GM23338 (cell line): Measurements from ENCODE around the gene LAMB1. TPM values are rescaled to one million over a fixed set of nuclear protein-coding genes. Genes with fewer than 3 reads are reported as not detected.

ENCODE experiments used
- ATAC-seq: fragments of 200-7000 bp; cut with Tn5 transposase; 3 replicates; pipeline ENCODE4 v1.9.1; 2020
- DNase-seq: peaks from one replicate; pipeline ENCODE4 v3.0.0-alpha.2; 2015; ENCODE audit warnings: low spot score
- H2AFZ ChIP-seq: fragments of 200-600 bp; sonication (generic); 2 replicates; pipeline ENCODE4 v1.8.0; 2016; ENCODE audit warnings: antibody characterized with exemption, mild to moderate bottlenecking, moderate library complexity
- H3F3A ChIP-seq: fragments of 200-600 bp; sonication (generic); replicated peaks from 2 replicates; pipeline ENCODE4 v1.8.0; 2017; ENCODE audit warnings: antibody characterized with exemption, mixed run types, low read depth
- H3K27ac ChIP-seq: fragments of 200-600 bp; sonication (generic); 2 replicates; pipeline ENCODE4 v1.6.1; 2016; ENCODE audit warnings: low read depth
- H3K27me3 ChIP-seq: fragments of 200-600 bp; sonication (generic); 2 replicates; pipeline ENCODE4 v1.8.0; 2016; ENCODE audit warnings: mild to moderate bottlenecking, mixed run types, moderate library complexity; ENCODE audit not compliant: insufficient read depth
- H3K36me3 ChIP-seq: fragments of 200-600 bp; sonication (generic); 2 replicates; pipeline ENCODE4 v1.8.0; 2016; ENCODE audit warnings: mild to moderate bottlenecking; ENCODE audit not compliant: insufficient read depth
- H3K4me1 ChIP-seq: fragments of 200-600 bp; sonication (generic); 2 replicates; pipeline ENCODE4 v1.8.0; 2016; ENCODE audit warnings: mild to moderate bottlenecking, moderate library complexity; ENCODE audit not compliant: insufficient read depth
- H3K4me2 ChIP-seq: fragments of 200-600 bp; sonication (generic); 2 replicates; pipeline ENCODE4 v1.7.1; 2017; ENCODE audit warnings: mixed run types
- H3K4me3 ChIP-seq: fragments of 200-600 bp; sonication (generic); 2 replicates; pipeline ENCODE4 v1.6.1; 2016; ENCODE audit warnings: mixed run types
- H3K79me2 ChIP-seq: fragments of 200-600 bp; sonication (generic); replicated peaks from 2 replicates; pipeline ENCODE4 v1.8.0; 2017; ENCODE audit warnings: mild to moderate bottlenecking; ENCODE audit not compliant: insufficient read depth
- H3K9me2 ChIP-seq: fragments of 200-600 bp; sonication (generic); 2 replicates; pipeline ENCODE4 v1.8.0; 2017; ENCODE audit not compliant: insufficient read depth
- H4K20me1 ChIP-seq: fragments of 200-600 bp; sonication (generic); replicated peaks from 2 replicates; pipeline ENCODE4 v1.8.0; 2017; ENCODE audit warnings: mild to moderate bottlenecking; ENCODE audit not compliant: insufficient read depth
- H3K27ac Mint-ChIP-seq: 2 replicates; pipeline ENCODE4 v1.8.0; 2020; ENCODE audit warnings: inconsistent platforms, mild to moderate bottlenecking, moderate library complexity, mixed read lengths
- H3K27me3 Mint-ChIP-seq: 3 replicates; pipeline ENCODE4 v1.8.0; 2022; ENCODE audit warnings: low read depth, mild to moderate bottlenecking, moderate library complexity, mixed read lengths, inconsistent platforms; ENCODE audit not compliant: insufficient read depth, poor library complexity
- H3K36me3 Mint-ChIP-seq: 3 replicates; pipeline ENCODE4 v1.8.0; 2021; ENCODE audit warnings: low read depth, mild to moderate bottlenecking, inconsistent platforms, moderate library complexity, mixed read lengths
- H3K4me1 Mint-ChIP-seq: 3 replicates; pipeline ENCODE4 v1.8.0; 2020; ENCODE audit warnings: mild to moderate bottlenecking, inconsistent platforms, mixed read lengths
- H3K4me3 Mint-ChIP-seq: 3 replicates; pipeline ENCODE4 v1.8.0; 2021; ENCODE audit warnings: moderate library complexity, mild to moderate bottlenecking, inconsistent platforms, mixed read lengths
- H3K9me3 Mint-ChIP-seq: 3 replicates; pipeline ENCODE4 v1.8.0; 2020; ENCODE audit warnings: moderate library complexity, mild to moderate bottlenecking, inconsistent platforms, mixed read lengths
- CREB1 ChIP-seq: fragments of 250-450 bp; sonication (Bioruptor Pico); IDR thresholded peaks from 2 replicates; pipeline ENCODE4 v1.5.0; 2020; ENCODE audit warnings: low read depth, mild to moderate bottlenecking, moderate library complexity
- CTCF ChIP-seq, 2 experiments: fragments of 200-600 bp in 1 of 2; sonication (generic) in 1 of 2; conservative IDR thresholded peaks; 2 replicates each; pipeline versions ENCODE4 v1.5.1 to v1.6.1; 2016 to 2017; ENCODE audit warnings: antibody characterized with exemption in 2 of 2, low read depth in 2 of 2, mild to moderate bottlenecking in 2 of 2, moderate library complexity in 1 of 2
- ETS1 ChIP-seq: IDR thresholded peaks from 2 replicates; pipeline ENCODE4 v1.6.1; 2016; ENCODE audit warnings: antibody characterized with exemption
- EZH2 ChIP-seq: fragments of 200-600 bp; sonication (generic); IDR thresholded peaks from one replicate; pipeline ENCODE4 v1.8.0; 2017; ENCODE audit warnings: antibody characterized with exemption, mild to moderate bottlenecking, low read depth; ENCODE audit not compliant: unreplicated experiment
- EZH2phosphoT487 ChIP-seq: fragments of 200-600 bp; sonication (generic); IDR thresholded peaks from one replicate; pipeline ENCODE4 v1.8.1; 2018; ENCODE audit warnings: antibody characterized with exemption; ENCODE audit not compliant: unreplicated experiment
- NANOG ChIP-seq: IDR thresholded peaks from 2 replicates; pipeline ENCODE4 v1.6.1; 2016; ENCODE audit warnings: antibody characterized with exemption, borderline replicate concordance
- POLR2AphosphoS5 ChIP-seq: IDR thresholded peaks from 2 replicates; pipeline ENCODE4 v1.6.1; 2016; ENCODE audit warnings: antibody characterized with exemption, low read depth
- REST ChIP-seq: IDR thresholded peaks from one replicate; pipeline ENCODE4 v1.6.1; 2018; ENCODE audit warnings: antibody characterized with exemption; ENCODE audit not compliant: unreplicated experiment
- STAT1 ChIP-seq: IDR thresholded peaks from one replicate; pipeline ENCODE4 v1.6.1; 2016; ENCODE audit warnings: antibody characterized with exemption; ENCODE audit not compliant: unreplicated experiment
- ZNF114 ChIP-seq: fragments of 250-450 bp; sonication (Bioruptor Pico); IDR thresholded peaks from 2 replicates; pipeline ENCODE4 v1.5.0; 2020; ENCODE audit warnings: mild to moderate bottlenecking, moderate library complexity
- ZNF331 ChIP-seq: fragments of 250-450 bp; sonication (Bioruptor Pico); IDR thresholded peaks from 2 replicates; pipeline ENCODE4 v1.5.0; 2020; ENCODE audit warnings: low read depth, mild to moderate bottlenecking, moderate library complexity
- ZNF462 ChIP-seq: fragments of 250-450 bp; sonication (Bioruptor Pico); IDR thresholded peaks from 2 replicates; pipeline ENCODE4 v1.5.0; 2020; ENCODE audit warnings: mild to moderate bottlenecking, moderate library complexity
- polyA plus RNA-seq: library from polyadenylated mRNA; unstranded; fragments of >200 nt; fragmentation: Nextera tagmentation; extraction: Ambion mirVana; gene quantifications from 2 replicates; pipeline ENCODE4 v1.2.1, GENCODE V29; 2016
- total RNA-seq: library from RNA; depleted of rRNA; stranded (reverse); fragments of >200 nt; shearing (Covaris generic); gene quantifications from 2 replicates; pipeline ENCODE4 v1.2.3, GENCODE V29; 2014

LAMB1 gene
- total and polyA plus RNA-seq, 2 experiments from 2014 or later, result 53.5 to 57.8 TPM

GRCh38 chr7:107953265-107953923 lies 49.6 kb downstream of the LAMB1 start (continued):
- TF ChIP-seq ZNF462 (CRISPR knock-in tag) (no peak), POLR2AphosphoS5 (no peak), CREB1 (CRISPR knock-in tag) (no peak), ZNF114 (CRISPR knock-in tag) (no peak), ZNF331 (CRISPR knock-in tag) (no peak), NANOG (no peak)

- H3K9me3 Mint-ChIP-seq, result no peaks in the 10 kb centered on the region
- H3K4me3 Mint-ChIP-seq, result no peak overlapping the region
- H3K79me2 ChIP-seq, result no peaks in the 10 kb centered on the region
- peaks cover 24% of the 10 kb centered on the region for H3K4me1 ChIP-seq
- H2AFZ ChIP-seq, result no peak overlapping the region
- no peaks in the 10 kb centered on the region for H3K27me3 ChIP-seq
- DNase-seq, result no peak
- H4K20me1 ChIP-seq, result no peaks in the 10 kb centered on the region
- no peak overlapping the region for H3K27ac Mint-ChIP-seq
- H3K36me3 ChIP-seq, result no peaks in the 10 kb centered on the region
- ATAC-seq, result peak; percentile 18; the same call in 1 of the 3 replicates
- H3K4me1 Mint-ChIP-seq, result peaks cover 32% of the 10 kb centered on the region
- H3K4me3 ChIP-seq, result no peak overlapping the region
- H3K27me3 Mint-ChIP-seq, result peaks cover 10% of the 10 kb centered on the region
- H3K9me2 ChIP-seq, result no peaks in the 10 kb centered on the region
- peak overlapping the region; percentile 17 for H3K27ac ChIP-seq
- H3F3A ChIP-seq, result no peaks in the 10 kb centered on the region
- H3K4me2 ChIP-seq, result peak overlapping the region; percentile 27; the same call in 1 of the 2 replicates
- H3K36me3 Mint-ChIP-seq, result peaks cover 27% of the 10 kb centered on the region
- TF ChIP-seq ZNF114 (CRISPR knock-in tag) (no peak), CREB1 (CRISPR knock-in tag) (no peak), EZH2 (no peak), STAT1 (no peak), EZH2phosphoT487 (no peak), CTCF (conservative IDR thresholded peaks at IDR 0.05; ENCODE audit: low read depth in 2 of 2) (no peak), ETS1 (no peak), POLR2AphosphoS5 (no peak), NANOG (no peak), REST (no peak)
These were observed 51.1 kb downstream of the LAMB1 start for GRCh38 chr7:107951896-107952295.
